Measurements from ENCODE around the gene SMARCC2. TPM values are rescaled to one million over a fixed set of nuclear protein-coding genes. Genes with fewer than 3 reads are reported as not detected.
A peak's percentile ranks its signal among the peaks of the same experiment; 100 is the strongest.

Gene SMARCC2
- total RNA-seq, 1 donor from 2014 or later: 67.1 TPM

DNA sequence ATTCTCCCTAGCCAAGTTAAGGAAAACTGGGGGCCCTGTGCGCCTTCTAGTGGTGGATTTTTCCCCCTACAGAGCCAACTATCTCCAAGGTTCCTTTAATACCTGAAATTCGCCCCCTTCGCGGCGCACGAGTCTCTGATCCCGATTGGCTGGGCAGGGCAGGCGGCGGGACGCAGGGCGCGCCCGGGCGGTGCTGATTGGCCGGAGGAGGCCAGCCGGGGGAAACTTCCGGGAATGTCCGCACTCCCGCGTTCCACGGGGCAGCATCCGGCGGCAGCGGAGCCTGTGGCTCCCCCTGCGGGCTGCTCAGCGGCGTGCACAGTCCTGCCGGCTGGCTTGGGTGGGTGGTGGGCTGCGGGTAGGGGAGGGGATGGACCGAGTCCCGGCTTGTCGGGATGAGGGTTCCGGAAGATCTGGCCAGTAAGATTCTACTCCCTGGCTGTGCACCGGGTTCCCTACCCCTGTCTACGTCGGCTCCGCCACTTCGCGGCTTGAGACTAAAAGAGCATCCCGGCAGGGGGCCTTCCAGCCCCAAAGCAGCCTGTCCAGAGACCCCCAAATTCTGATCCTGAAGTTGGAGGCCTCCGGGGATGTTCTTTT lies 34.9 kb upstream of the SMARCC2 start, which contains the start of gene NABP2:
Gene NABP2, plus strand, starts transcription at position 241 of the 600 bp plus-strand sequence. CDS start 515 bp downstream, outside the sequence.
- Histone ChIP-seq H3K9me3 (replicated peaks) (no peaks in the 10 kb centered on the region), H3K27me3 (ENCODE audit: low read depth) (no peaks in the 10 kb centered on the region), H3K27ac (replicated peaks) (peak within 1 kb of the TSS; percentile 99), H3K4me1 (peaks cover 56% of the 10 kb centered on the region), H3K4me3 (peak within 1 kb of the TSS; percentile 81), H3K36me3 (peaks cover 11% of the 10 kb centered on the region)
- peak; percentile 99 for DNase-seq
- TF ChIP-seq, protein P1, sequence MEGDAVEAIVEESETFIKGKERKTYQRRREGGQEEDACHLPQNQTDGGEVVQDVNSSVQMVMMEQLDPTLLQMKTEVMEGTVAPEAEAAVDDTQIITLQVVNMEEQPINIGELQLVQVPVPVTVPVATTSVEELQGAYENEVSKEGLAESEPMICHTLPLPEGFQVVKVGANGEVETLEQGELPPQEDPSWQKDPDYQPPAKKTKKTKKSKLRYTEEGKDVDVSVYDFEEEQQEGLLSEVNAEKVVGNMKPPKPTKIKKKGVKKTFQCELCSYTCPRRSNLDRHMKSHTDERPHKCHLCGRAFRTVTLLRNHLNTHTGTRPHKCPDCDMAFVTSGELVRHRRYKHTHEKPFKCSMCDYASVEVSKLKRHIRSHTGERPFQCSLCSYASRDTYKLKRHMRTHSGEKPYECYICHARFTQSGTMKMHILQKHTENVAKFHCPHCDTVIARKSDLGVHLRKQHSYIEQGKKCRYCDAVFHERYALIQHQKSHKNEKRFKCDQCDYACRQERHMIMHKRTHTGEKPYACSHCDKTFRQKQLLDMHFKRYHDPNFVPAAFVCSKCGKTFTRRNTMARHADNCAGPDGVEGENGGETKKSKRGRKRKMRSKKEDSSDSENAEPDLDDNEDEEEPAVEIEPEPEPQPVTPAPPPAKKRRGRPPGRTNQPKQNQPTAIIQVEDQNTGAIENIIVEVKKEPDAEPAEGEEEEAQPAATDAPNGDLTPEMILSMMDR (IDR thresholded peaks at IDR 0.05; ENCODE audit: borderline replicate concordance): peak; percentile 91
- intact Hi-C loops (cut with micrococcal nuclease): no loop called here

DNA sequence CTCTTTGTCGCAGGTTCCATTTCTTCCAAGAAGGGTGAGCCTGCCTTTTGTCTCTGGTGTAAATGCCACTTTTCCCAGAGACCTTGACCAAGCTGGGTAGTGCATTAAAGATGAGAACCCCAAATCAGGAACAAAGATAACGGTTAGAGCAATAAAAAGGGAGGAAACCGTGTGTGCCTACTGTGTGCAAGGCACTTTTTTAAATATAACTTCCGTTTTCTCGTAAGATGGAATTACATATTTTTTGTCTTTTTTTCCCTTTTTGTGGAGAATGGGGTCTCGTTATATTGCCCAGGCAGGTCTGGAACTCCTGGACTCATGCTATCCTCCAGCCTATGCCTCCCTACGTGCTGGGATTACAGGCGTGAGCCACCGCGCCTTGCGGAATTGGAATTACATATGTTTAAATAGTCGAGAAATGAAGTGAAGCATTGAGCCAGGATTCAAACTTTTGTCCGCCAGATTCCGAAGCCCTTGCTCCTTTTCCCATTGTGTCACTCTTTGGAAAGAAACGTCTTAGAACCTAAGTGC lies 34.4 kb upstream of the SMARCC2 start:
- peak overlapping the region; percentile 99 for H3K27ac ChIP-seq (replicated peaks)
- DNase-seq: no peak
- intact Hi-C loops (cut with micrococcal nuclease): no loop called here
- no peaks in the 10 kb centered on the region for H3K9me3 ChIP-seq (replicated peaks)
- no peaks in the 10 kb centered on the region for H3K27me3 ChIP-seq (ENCODE audit: low read depth)
- peak overlapping the region; percentile 81 for H3K4me3 ChIP-seq
- TF ChIP-seq, protein P1 (IDR thresholded peaks at IDR 0.05; ENCODE audit: borderline replicate concordance): no peak
- peaks cover 6% of the 10 kb centered on the region for H3K36me3 ChIP-seq
- peaks cover 62% of the 10 kb centered on the region for H3K4me1 ChIP-seq

DNA sequence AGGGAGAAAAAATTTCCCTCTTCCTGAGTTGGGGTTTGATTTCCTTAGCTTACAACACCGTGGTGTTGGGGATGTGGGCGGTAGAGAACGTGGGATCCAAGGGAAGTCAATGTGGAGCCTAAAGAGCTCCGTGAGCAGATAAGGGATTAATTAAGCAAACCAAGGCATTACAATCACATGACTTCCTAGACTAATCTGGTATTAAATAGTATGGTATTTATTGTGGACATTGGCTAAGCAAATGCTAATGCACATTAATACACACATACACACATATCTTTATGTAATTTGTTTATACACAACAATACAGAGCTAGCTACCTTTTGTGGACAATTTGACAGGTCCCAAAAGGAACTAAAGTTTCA lies 33.2 kb upstream of the SMARCC2 start:
- Histone ChIP-seq H3K4me1 (peaks cover 63% of the 10 kb centered on the region), H3K27ac (replicated peaks) (peak overlapping the region; percentile 99), H3K27me3 (ENCODE audit: low read depth) (no peaks in the 10 kb centered on the region), H3K36me3 (peaks cover 4% of the 10 kb centered on the region), H3K4me3 (peak overlapping the region; percentile 81), H3K9me3 (replicated peaks) (no peaks in the 10 kb centered on the region)
- intact Hi-C loops (cut with micrococcal nuclease): no loop called here
- no peak for DNase-seq
- TF ChIP-seq, protein P1 (IDR thresholded peaks at IDR 0.05; ENCODE audit: borderline replicate concordance): no peak

DNA sequence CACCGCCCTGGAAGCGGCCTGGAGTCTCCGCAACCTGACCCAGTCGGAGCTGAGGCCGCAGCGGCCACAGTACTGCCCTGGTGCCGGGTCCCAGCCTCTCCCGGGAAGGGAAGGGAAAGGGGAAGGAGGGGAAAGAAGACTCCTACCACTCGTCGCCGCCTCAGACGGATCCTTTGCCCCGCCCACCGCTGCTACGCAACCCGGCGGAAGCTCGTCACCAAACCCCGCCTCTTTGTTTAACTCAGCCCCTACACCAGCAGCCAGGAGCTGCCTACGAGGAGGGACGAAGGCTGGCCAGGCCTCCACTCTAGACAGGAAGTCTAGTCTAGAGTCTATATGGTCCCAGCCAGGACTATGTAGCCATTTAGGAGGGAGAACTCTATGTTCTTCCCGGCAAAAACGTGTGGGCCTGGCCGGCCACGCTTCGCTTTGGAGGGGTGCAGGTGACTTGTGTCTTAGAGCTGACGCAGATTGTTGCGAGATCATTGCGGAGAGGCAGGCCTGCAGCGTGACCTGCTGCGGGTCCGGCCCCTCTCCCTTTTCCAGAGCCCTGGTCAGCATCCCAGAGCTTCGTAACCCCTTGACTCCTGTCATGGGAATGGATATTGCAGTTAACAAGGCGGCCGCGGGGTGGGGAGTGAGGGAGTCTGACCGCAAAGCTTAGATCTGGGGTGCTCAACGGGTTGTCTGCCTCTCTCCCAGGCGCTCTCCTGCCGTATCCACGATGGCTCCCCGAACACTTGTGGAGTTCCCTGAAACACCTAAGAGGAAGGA lies 32.7 kb upstream of the SMARCC2 start, which contains the start of gene RNF41:
Gene RNF41, minus strand, starts transcription at position 166 of the 774 bp plus-strand sequence. CDS start 7,875 bp downstream, outside the sequence.
- peak; percentile 97 for DNase-seq
- no peaks in the 10 kb centered on the region for H3K9me3 ChIP-seq (replicated peaks)
- peaks cover 3% of the 10 kb centered on the region for H3K36me3 ChIP-seq
- no peaks in the 10 kb centered on the region for H3K27me3 ChIP-seq (ENCODE audit: low read depth)
- TF ChIP-seq, protein P1 (IDR thresholded peaks at IDR 0.05; ENCODE audit: borderline replicate concordance): no peak
- H3K4me1 ChIP-seq: peaks cover 63% of the 10 kb centered on the region
- intact Hi-C loops (cut with micrococcal nuclease): no loop called here
- peak within 1 kb of the TSS; percentile 99 for H3K27ac ChIP-seq (replicated peaks)
- peak within 1 kb of the TSS; percentile 81 for H3K4me3 ChIP-seq

DNA sequence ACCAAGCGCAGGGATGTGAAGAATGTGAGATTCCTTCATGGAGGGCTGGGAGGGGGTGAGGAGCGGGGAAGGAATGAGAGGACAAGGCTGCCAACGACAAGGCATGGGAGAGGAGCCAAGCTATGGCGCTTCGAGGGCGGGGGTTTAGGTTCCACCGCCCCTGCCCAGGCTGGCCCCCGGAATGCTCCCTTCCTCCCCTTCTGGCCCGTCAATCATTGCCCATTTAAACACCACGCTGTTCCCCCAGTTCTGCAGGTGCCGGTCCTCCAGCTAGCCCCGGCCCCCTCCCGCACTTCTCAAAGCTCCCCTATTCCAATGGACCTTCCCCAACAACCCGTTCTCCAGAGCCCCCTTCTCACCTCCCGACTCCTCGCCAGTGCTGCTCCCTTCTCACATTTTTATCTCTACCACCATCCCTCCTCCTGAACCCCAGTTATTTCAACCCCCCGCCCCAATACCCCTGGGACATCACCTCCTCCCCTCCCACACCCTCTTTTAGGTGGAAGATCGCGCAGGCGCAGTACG lies 32.0 kb upstream of the SMARCC2 start:
- Histone ChIP-seq H3K36me3 (peaks cover 9% of the 10 kb centered on the region), H3K27me3 (ENCODE audit: low read depth) (no peaks in the 10 kb centered on the region), H3K4me1 (peaks cover 63% of the 10 kb centered on the region), H3K9me3 (replicated peaks) (no peaks in the 10 kb centered on the region), H3K4me3 (peak overlapping the region; percentile 81), H3K27ac (replicated peaks) (peak overlapping the region; percentile 99)
- TF ChIP-seq, protein P1 (IDR thresholded peaks at IDR 0.05; ENCODE audit: borderline replicate concordance): no peak
- peak; percentile 59 for DNase-seq
- intact Hi-C loops (cut with micrococcal nuclease): no loop called here

Measured in left ventricle myocardium inferior (tissue), 1 donor.